Stimulated activated CD8-positive, alpha-beta memory T cell treated with anti-CD3 and anti-CD28 coated beads, Interleukin-4, amount 100 ng/mL, for 24 hours (primary cell): Measurements from ENCODE around the gene FARP1.
"Not testable (repeated sequence)": the region's sequence is repeated elsewhere in the genome, so short reads cannot be mapped to it uniquely, and the experiment has no call there.

Experiments
- DNase-seq: peaks from one replicate; pipeline ENCODE4 v3.0.0-alpha.2; 2020; ENCODE audit warnings: low read depth

FARP1 gene

GRCh38 chr13:98401934-98402333, 259.0 kb downstream of the FARP1 start:
- DNase-seq, result no peak

GRCh38 chr13:98403076-98403475, 260.2 kb downstream of the FARP1 start:
- DNase-seq, result no peak

GRCh38 chr13:98405107-98405571, 262.2 kb downstream of the FARP1 start:
- DNase-seq, result no peak

- no peak for DNase-seq
These were observed 262.9 kb downstream of the FARP1 start for GRCh38 chr13:98405690-98406344.

- DNase-seq, result no peak
These were observed 263.5 kb downstream of the FARP1 start for GRCh38 chr13:98406427-98406826.

GRCh38 chr13:98406971-98407370, 264.1 kb downstream of the FARP1 start:
- no peak for DNase-seq

GRCh38 chr13:98407575-98407974, 264.7 kb downstream of the FARP1 start:
- no peak for DNase-seq

GRCh38 chr13:98409281-98409680, 266.4 kb downstream of the FARP1 start:
- no peak for DNase-seq

- DNase-seq, result no peak
These were observed 267.7 kb downstream of the FARP1 start for GRCh38 chr13:98410612-98411011.

- DNase-seq, result no peak
These were observed 268.1 kb downstream of the FARP1 start for GRCh38 chr13:98411013-98411412.

GRCh38 chr13:98411617-98412265, 268.8 kb downstream of the FARP1 start:
- no peak for DNase-seq

- DNase-seq, result not testable (repeated sequence)
These were observed 270.4 kb downstream of the FARP1 start for GRCh38 chr13:98413278-98413677.

GRCh38 chr13:98413796-98414195, 270.9 kb downstream of the FARP1 start:
- DNase-seq, result no peak

- DNase-seq, result no peak
These were observed 272.6 kb downstream of the FARP1 start for GRCh38 chr13:98415326-98416070.

- DNase-seq, result no peak
These were observed 273.5 kb downstream of the FARP1 start for GRCh38 chr13:98416408-98416807.

- DNase-seq, result no peak
These were observed 277.1 kb downstream of the FARP1 start for GRCh38 chr13:98419786-98420553.

- DNase-seq, result no peak
These were observed 277.8 kb downstream of the FARP1 start for GRCh38 chr13:98420554-98421175.

GRCh38 chr13:98422046-98422445, 279.2 kb downstream of the FARP1 start:
- DNase-seq, result no peak

GRCh38 chr13:98423417-98423816, 280.5 kb downstream of the FARP1 start:
- no peak for DNase-seq

- no peak for DNase-seq
These were observed 284.6 kb downstream of the FARP1 start for GRCh38 chr13:98427331-98427995.

GRCh38 chr13:98428256-98428966, 285.5 kb downstream of the FARP1 start:
- no peak for DNase-seq
